ENCODE data around the gene SLC27A2.
"Not testable (repeated sequence)": the region's sequence is repeated elsewhere in the genome, so short reads cannot be mapped to it uniquely, and the experiment has no call there.

SLC27A2 gene

GRCh38 chr15:50146632-50147031 is 35.4 kb upstream of the SLC27A2 start:
- no peaks in the 10 kb centered on the region for H3K27me3 Mint-ChIP-seq
- CTCF ChIA-PET, result interaction anchor here (1.3 to 2.0 kb wide), 4 partner anchors 9 to 169 kb away, joined by 6 to 14 read pairs (median 7); no protein-coding TSS in a partner anchor
- H3K4me3 Mint-ChIP-seq, result no peak overlapping the region
- no peaks in the 10 kb centered on the region for H3K9me3 Mint-ChIP-seq
- peaks cover 2% of the 10 kb centered on the region for H3K4me1 Mint-ChIP-seq
- no peaks in the 10 kb centered on the region for H3K36me3 Mint-ChIP-seq
- DNase-seq, result no peak
- no peak overlapping the region for H3K27ac Mint-ChIP-seq

- no peaks in the 10 kb centered on the region for H3K27me3 Mint-ChIP-seq
- H3K9me3 Mint-ChIP-seq, result no peaks in the 10 kb centered on the region
- H3K27ac Mint-ChIP-seq, result no peak overlapping the region
- CTCF ChIA-PET, result interaction anchor here (1.0 to 1.9 kb wide), 2 partner anchors 167 to 170 kb away, joined by 4 to 12 read pairs; no protein-coding TSS in a partner anchor
- H3K4me3 Mint-ChIP-seq, result no peak overlapping the region
- H3K4me1 Mint-ChIP-seq, result peaks cover 2% of the 10 kb centered on the region
- DNase-seq, result no peak
- no peaks in the 10 kb centered on the region for H3K36me3 Mint-ChIP-seq
Measured at GRCh38 chr15:50148362-50148963, 33.5 kb upstream of the SLC27A2 start.

GRCh38 chr15:50149090-50149489 is 32.9 kb upstream of the SLC27A2 start:
- peaks cover 2% of the 10 kb centered on the region for H3K4me1 Mint-ChIP-seq
- no peak overlapping the region for H3K4me3 Mint-ChIP-seq
- H3K27ac Mint-ChIP-seq, result no peak overlapping the region
- no peak for DNase-seq
- no peaks in the 10 kb centered on the region for H3K9me3 Mint-ChIP-seq
- H3K36me3 Mint-ChIP-seq, result no peaks in the 10 kb centered on the region
- CTCF ChIA-PET, result interaction anchor here (1.0 to 1.9 kb wide), 2 partner anchors 166 to 170 kb away, joined by 4 to 12 read pairs; no protein-coding TSS in a partner anchor
- no peaks in the 10 kb centered on the region for H3K27me3 Mint-ChIP-seq

GRCh38 chr15:50150349-50150748 is 31.6 kb upstream of the SLC27A2 start:
- H3K27me3 Mint-ChIP-seq, result no peaks in the 10 kb centered on the region
- no peak for DNase-seq
- peaks cover 2% of the 10 kb centered on the region for H3K4me1 Mint-ChIP-seq
- H3K4me3 Mint-ChIP-seq, result no peak overlapping the region
- no peaks in the 10 kb centered on the region for H3K9me3 Mint-ChIP-seq
- CTCF ChIA-PET, result interaction anchor here (0.6 to 2.3 kb wide), 4 partner anchors 46 to 1000 kb away, joined by 3 to 14 read pairs (median 4); no protein-coding TSS in a partner anchor
- no peaks in the 10 kb centered on the region for H3K36me3 Mint-ChIP-seq
- no peak overlapping the region for H3K27ac Mint-ChIP-seq

- CTCF ChIA-PET, result interaction anchor here (1.0 to 2.3 kb wide), 4 partner anchors 30 to 165 kb away, joined by 3 to 14 read pairs (median 4); no protein-coding TSS in a partner anchor
- Mint-ChIP-seq H3K36me3 (no peaks in the 10 kb centered on the region), H3K4me3 (no peak overlapping the region)
Measured at GRCh38 chr15:50150851-50151250, 31.1 kb upstream of the SLC27A2 start.

GRCh38 chr15:50151476-50151875 is 30.5 kb upstream of the SLC27A2 start:
- no peak for DNase-seq
- H3K4me1 Mint-ChIP-seq, result peaks cover 2% of the 10 kb centered on the region
- H3K9me3 Mint-ChIP-seq, result no peaks in the 10 kb centered on the region
- H3K36me3 Mint-ChIP-seq, result no peaks in the 10 kb centered on the region
- H3K27ac Mint-ChIP-seq, result no peak overlapping the region
- no peaks in the 10 kb centered on the region for H3K27me3 Mint-ChIP-seq
- CTCF ChIA-PET, result interaction anchor here (1.0 to 2.3 kb wide), 4 partner anchors 29 to 164 kb away, joined by 3 to 14 read pairs (median 4); no protein-coding TSS in a partner anchor
- no peak overlapping the region for H3K4me3 Mint-ChIP-seq

More at GRCh38 chr15:50150851-50151250, 31.1 kb upstream of the SLC27A2 start:
- no peaks in the 10 kb centered on the region for H3K27me3 Mint-ChIP-seq
- no peaks in the 10 kb centered on the region for H3K9me3 Mint-ChIP-seq
- H3K4me1 Mint-ChIP-seq, result peaks cover 2% of the 10 kb centered on the region
- H3K27ac Mint-ChIP-seq, result no peak overlapping the region
- DNase-seq, result no peak

GRCh38 chr15:50158236-50158635 is 23.8 kb upstream of the SLC27A2 start:
- H3K36me3 Mint-ChIP-seq, DNase-seq, H3K4me3 Mint-ChIP-seq, H3K9me3 Mint-ChIP-seq, H3K4me1 Mint-ChIP-seq, CTCF ChIA-PET, H3K27ac Mint-ChIP-seq: not testable (repeated sequence)
- peaks cover 13% of the 10 kb centered on the region for H3K27me3 Mint-ChIP-seq

- DNase-seq, result no peak
Measured at GRCh38 chr15:50162969-50163718, 18.9 kb upstream of the SLC27A2 start.

GRCh38 chr15:50163719-50164410 is 18.1 kb upstream of the SLC27A2 start:
- CTCF ChIA-PET, result interaction anchor here (0.6 to 0.7 kb wide), 2 partner anchors 152 to 1027 kb away, joined by 3 read pairs; no protein-coding TSS in a partner anchor
- H3K36me3 Mint-ChIP-seq, result no peaks in the 10 kb centered on the region
- H3K9me3 Mint-ChIP-seq, result peaks cover 3% of the 10 kb centered on the region
- H3K4me3 Mint-ChIP-seq, result no peak overlapping the region
- H3K27me3 Mint-ChIP-seq, result peaks cover 12% of the 10 kb centered on the region
- no peaks in the 10 kb centered on the region for H3K4me1 Mint-ChIP-seq
- no peak for DNase-seq
- no peak overlapping the region for H3K27ac Mint-ChIP-seq

More at GRCh38 chr15:50162969-50163718, 18.9 kb upstream of the SLC27A2 start:
- H3K36me3 Mint-ChIP-seq, result no peaks in the 10 kb centered on the region
- CTCF ChIA-PET, result no interaction called here
- no peaks in the 10 kb centered on the region for H3K4me1 Mint-ChIP-seq
- H3K27me3 Mint-ChIP-seq, result peaks cover 6% of the 10 kb centered on the region
- no peak overlapping the region for H3K27ac Mint-ChIP-seq
- H3K9me3 Mint-ChIP-seq, result peaks cover 4% of the 10 kb centered on the region
- H3K4me3 Mint-ChIP-seq, result no peak overlapping the region

GRCh38 chr15:50164458-50164857 is 17.5 kb upstream of the SLC27A2 start:
- CTCF ChIA-PET, result interaction anchor here (0.6 to 0.7 kb wide), 2 partner anchors 151 to 1027 kb away, joined by 3 read pairs; no protein-coding TSS in a partner anchor
- H3K4me1 Mint-ChIP-seq, result no peaks in the 10 kb centered on the region
- no peak overlapping the region for H3K27ac Mint-ChIP-seq
- H3K9me3 Mint-ChIP-seq, result no peaks in the 10 kb centered on the region
- H3K4me3 Mint-ChIP-seq, result no peak overlapping the region
- no peaks in the 10 kb centered on the region for H3K36me3 Mint-ChIP-seq
- H3K27me3 Mint-ChIP-seq, result peaks cover 12% of the 10 kb centered on the region
- no peak for DNase-seq

GRCh38 chr15:50166216-50166615 is 15.8 kb upstream of the SLC27A2 start:
- Mint-ChIP-seq H3K4me1 (no peaks in the 10 kb centered on the region), H3K27me3 (peaks cover 6% of the 10 kb centered on the region), H3K9me3 (no peaks in the 10 kb centered on the region), H3K27ac (no peak overlapping the region), H3K4me3 (no peak overlapping the region), H3K36me3 (no peaks in the 10 kb centered on the region)
- DNase-seq, result no peak
- CTCF ChIA-PET, result no interaction called here

GRCh38 chr15:50167110-50167509 is 14.9 kb upstream of the SLC27A2 start:
- CTCF ChIA-PET, result no interaction called here
- DNase-seq, result no peak
- H3K27me3 Mint-ChIP-seq, result peaks cover 6% of the 10 kb centered on the region
- H3K9me3 Mint-ChIP-seq, result peaks cover 5% of the 10 kb centered on the region
- H3K4me3 Mint-ChIP-seq, result no peak overlapping the region
- no peaks in the 10 kb centered on the region for H3K36me3 Mint-ChIP-seq
- H3K27ac Mint-ChIP-seq, result no peak overlapping the region
- no peaks in the 10 kb centered on the region for H3K4me1 Mint-ChIP-seq

- H3K27ac Mint-ChIP-seq, result no peak overlapping the region
- H3K27me3 Mint-ChIP-seq, result peaks cover 6% of the 10 kb centered on the region
- DNase-seq, result no peak
- no peaks in the 10 kb centered on the region for H3K4me1 Mint-ChIP-seq
- no peaks in the 10 kb centered on the region for H3K36me3 Mint-ChIP-seq
- H3K9me3 Mint-ChIP-seq, result peaks cover 5% of the 10 kb centered on the region
- no peak overlapping the region for H3K4me3 Mint-ChIP-seq
- CTCF ChIA-PET, result interaction anchor here (0.6 kb wide), 1 partner anchor 858 kb away, joined by 3 read pairs; no protein-coding TSS in a partner anchor
Measured at GRCh38 chr15:50168379-50168778, 13.6 kb upstream of the SLC27A2 start.

All from activated naive CD4-positive, alpha-beta T cell treated with anti-CD3 and anti-CD28 coated beads, Interleukin-2, amount 10 ng/mL, durations not matched to agents 7 days and 5 days (primary cell).